IPS-20b (cell line): ENCODE measurements around the gene HMG20A.

Source experiments
- H3K27ac ChIP-seq: one replicate; pipeline ENCODE4 v1.5.1; 2013; ENCODE audit warnings: low read length
- H3K27me3 ChIP-seq: 2 replicates; pipeline ENCODE4 v1.6.1; 2013; ENCODE audit warnings: mild to moderate bottlenecking, low read length, inconsistent platforms; ENCODE audit not compliant: insufficient read depth
- H3K36me3 ChIP-seq: 2 replicates; pipeline ENCODE4 v1.6.1; 2013; ENCODE audit warnings: low read depth, mild to moderate bottlenecking, inconsistent platforms, low read length, moderate library complexity; ENCODE audit not compliant: insufficient read depth
- H3K4me1 ChIP-seq: 2 replicates; pipeline ENCODE4 v1.6.1; 2013; ENCODE audit warnings: mild to moderate bottlenecking, control low read depth, inconsistent platforms, low read length, moderate library complexity; ENCODE audit not compliant: insufficient read depth
- H3K4me3 ChIP-seq: 2 replicates; pipeline ENCODE4 v1.5.1; 2013; ENCODE audit warnings: mild to moderate bottlenecking, low read length, inconsistent platforms
- H3K9ac ChIP-seq: 2 replicates; pipeline ENCODE4 v1.6.1; 2013; ENCODE audit warnings: low read depth, mild to moderate bottlenecking, inconsistent platforms, low read length, moderate library complexity
- H3K9me3 ChIP-seq: 2 replicates; pipeline ENCODE4 v1.6.1; 2013; ENCODE audit warnings: mild to moderate bottlenecking, low read depth, low read length, inconsistent platforms; ENCODE audit not compliant: insufficient read depth

HMG20A gene

DNA sequence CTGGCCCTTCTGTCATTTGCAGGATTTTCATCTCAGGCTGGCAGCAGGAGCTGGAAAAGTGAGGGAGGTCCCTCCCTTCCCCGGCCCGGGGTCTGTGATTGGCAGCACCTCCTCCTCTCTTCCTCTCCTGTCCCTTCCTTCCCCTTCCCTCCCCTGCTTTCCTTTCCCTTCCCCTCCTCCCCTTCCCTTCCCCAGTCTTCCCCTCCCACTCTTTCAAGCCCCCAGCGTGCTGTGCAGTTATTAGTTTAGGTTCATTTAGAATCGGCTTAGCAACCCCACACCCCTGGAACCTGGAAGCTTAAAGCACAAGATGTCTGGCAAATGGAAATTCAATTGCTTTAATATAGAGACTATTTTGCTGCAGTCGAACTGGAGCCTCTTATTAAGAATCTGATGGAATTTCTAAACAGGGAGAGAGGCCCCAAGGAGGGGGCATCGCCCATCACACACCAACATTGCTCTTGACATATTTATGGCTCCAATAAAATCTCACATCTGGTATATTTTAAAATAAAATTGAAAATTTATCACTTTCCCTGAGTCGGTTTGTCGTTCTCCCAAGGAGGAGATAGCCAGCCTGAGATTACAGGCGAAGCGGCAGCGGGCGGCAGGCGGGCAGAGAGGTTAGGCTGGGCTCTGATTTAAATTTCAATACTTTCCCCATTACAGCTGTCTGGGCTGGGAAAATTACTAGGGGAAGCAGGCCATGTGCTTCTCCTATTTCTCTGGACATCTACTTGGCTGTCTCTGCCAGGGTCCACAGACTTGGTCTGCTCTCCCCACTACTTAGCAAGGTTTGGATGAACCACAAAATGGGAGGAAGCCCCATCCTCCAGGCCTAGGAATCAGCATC, 113.1 kb downstream of the HMG20A start:
- Histone ChIP-seq H3K4me3 (0 out of 2 replicates have a peak overlapping the region, but pooled peaks have one; percentile 4), H3K4me1 (peaks cover 29% of the 10 kb centered on the region; the same call in 1 of the 2 replicates), H3K9ac (peak overlapping the region; percentile 50; the same call in 1 of the 2 replicates), H3K27ac (peak overlapping the region; percentile 20), H3K36me3 (no peaks in the 10 kb centered on the region), H3K9me3 (no peaks in the 10 kb centered on the region), H3K27me3 (no peaks in the 10 kb centered on the region; the same call in 1 of the 2 replicates)
